GM19467 (cell line): ENCODE measurements around the gene VAMP2.

Source experiments
- ATAC-seq: cut with Tn5 transposase; IDR thresholded peaks from one replicate; pipeline ENCODE4 v1.9.1; 2021; ENCODE audit warnings: mild to moderate bottlenecking, moderate library complexity; ENCODE audit not compliant: unreplicated experiment

The VAMP2 gene

DNA sequence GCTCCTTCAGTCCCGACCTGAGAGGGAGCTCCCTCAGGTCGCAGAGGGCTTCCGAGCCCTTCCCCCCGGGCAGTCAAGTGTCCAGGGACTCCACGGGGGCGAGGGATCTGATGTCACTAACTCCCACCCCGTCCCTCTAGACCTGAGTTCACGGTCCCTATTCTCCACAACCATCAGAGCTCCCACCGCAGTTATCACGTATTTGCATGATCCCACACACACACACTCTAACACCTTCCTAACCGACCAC is 6.8 kb downstream of the VAMP2 start:
- ATAC-seq: no peak

DNA sequence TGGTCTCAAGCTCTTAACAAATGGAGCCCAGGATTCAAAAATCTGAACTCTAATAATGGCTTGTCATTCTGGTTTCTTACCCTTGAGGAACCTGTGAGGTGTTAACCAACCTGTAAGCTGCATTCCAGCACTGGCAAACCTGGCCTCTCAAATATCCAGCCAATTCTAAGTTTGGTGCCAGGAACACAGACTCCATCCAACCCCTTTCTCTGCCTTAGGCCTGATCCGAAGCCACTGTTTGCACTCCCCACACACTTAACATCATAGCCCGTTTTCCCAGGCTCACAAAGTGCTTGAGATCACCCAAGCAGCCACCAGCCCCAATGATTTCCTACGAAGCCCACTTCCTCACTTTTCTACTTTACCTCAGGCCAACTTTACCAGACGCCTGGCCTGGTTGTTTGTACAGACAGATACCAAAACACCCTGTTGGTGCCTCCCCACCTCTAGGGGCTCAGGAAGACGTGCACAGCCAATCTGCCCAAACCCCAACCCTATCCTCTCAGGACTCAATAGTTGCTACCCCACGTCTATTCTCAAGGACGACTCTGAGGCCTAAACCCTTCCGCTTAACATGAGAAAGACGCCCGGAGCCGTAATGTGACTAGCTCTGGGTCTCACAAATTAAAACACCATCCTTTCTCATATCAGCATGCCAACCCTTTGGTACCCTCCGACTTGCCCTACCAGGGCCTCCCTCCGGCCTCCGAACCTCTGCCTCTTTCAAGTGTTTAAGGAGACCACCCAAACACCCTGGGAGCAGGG is 7.3 kb downstream of the VAMP2 start:
- ATAC-seq: no peak

DNA sequence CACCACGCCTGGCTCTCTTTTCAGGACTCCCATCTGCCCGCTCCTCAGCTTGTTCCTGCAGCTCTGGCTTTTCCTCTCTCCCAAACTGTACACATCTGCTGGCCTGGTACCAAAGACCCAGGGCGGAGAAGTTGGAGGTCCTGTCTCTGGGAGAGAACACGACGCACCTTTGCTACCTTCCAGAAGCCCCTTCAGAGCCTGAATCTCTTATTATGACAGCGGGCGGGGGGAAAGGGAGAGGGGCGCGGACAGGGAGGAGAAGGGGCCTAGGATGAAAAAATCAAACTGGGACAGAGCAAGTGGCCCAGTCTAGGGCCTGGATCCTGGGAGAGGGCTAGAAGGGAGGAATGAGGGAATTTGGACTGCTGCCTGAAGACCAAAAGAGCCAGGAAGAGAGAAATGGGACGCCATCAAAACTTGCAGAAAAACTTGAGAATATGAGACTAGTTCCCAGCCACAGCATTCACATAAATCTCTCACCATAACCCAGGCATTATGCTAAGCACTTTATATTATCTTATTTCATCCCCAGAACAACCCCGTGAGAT is 8.1 kb downstream of the VAMP2 start:
- no peak for ATAC-seq

DNA sequence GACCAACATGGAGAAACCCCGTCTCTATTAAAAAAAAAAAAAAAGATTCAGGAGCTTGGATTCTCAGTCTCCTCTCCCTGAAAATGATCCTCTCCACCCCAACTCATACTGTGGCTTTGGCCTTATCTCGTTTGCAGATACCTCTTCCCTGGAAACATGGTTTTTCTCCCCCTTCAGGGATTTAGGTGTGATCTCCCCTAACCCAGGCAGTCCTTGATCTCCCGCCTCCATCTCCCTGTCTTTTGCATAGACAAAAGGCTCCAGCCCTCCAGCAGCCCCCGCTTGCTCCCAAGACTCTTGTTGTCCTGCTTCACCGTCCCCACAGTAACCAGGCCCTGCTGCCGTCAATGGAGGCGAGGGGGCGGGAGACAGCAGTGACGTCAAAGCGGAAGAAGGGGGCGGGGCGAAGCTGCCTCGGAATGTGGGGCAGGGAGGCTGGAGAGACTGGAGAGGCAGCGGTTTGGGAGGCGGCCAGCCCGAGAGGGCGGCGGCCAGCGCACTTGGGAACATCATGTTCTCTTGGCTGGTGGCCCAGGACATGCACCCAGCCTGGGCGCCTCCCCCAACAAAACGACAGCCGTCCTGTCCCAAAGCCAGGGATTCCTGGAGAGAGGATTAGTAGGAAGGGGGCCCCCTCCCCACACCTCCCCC is 8.7 kb downstream of the VAMP2 start:
- ATAC-seq: no peak

- no peak for ATAC-seq
Observed at GRCh38 chr17:8153525-8153956, 9.2 kb downstream of the VAMP2 start.

DNA sequence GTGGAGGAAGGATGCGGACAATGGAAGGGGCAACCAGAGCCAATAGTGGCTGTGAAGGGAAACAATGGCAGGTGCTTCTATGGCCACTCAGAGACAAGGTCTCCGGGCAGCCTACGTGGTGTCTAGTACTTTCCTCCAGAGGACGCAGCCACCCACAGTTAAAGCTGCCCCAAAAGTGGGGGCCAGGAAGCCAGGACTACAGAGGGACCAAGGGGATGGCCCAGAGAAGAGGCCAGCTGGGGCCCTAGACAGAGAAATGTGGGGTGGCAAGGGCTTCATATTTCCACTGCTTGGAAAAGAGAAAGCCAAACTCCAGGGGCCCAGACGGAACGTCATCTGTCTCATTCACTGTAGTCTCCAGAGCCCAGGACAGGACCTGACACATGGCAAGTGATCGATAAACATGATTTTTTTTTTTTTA is 9.7 kb downstream of the VAMP2 start:
- no peak for ATAC-seq

DNA sequence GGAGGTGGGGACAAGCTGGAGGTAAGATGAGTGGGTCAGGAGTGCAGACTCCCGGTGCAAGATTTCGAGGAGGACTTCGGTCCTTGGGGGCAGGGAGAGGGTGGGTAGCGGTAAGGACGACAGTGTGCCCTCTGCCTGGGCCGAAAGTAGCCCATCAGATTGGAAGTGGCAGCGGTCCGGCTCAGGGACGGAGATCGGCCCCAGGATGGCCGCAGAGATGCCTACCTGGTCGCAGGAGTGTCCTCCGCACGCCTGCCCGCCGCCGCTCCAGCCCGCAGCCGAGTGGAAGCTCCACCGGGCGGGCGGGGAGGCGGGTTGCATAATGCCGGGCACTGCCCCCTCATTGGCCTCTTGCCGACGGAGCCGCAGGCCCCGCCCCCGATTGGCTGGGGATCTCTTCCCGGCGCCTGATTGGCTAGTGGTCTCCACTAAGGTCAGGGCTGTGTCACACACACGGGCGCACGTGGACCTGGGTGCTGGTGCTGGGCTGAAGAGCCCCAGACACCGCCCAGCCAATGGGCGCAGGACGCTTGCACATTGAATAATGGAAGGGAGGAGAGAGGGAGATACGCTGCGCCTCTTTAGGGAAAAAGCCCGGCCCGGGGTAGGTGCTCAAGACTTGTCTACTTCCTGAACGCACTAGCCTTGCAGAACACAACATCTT is 10.5 kb downstream of the VAMP2 start, which contains the start of gene PER1:
Gene PER1, minus strand, starts transcription at position 293 of the 664 bp plus-strand sequence. CDS start 1,698 bp downstream, outside the sequence.
- no peak for ATAC-seq

GRCh38 chr17:8151641-8152111 is 11.1 kb downstream of the VAMP2 start:
- no peak for ATAC-seq

DNA sequence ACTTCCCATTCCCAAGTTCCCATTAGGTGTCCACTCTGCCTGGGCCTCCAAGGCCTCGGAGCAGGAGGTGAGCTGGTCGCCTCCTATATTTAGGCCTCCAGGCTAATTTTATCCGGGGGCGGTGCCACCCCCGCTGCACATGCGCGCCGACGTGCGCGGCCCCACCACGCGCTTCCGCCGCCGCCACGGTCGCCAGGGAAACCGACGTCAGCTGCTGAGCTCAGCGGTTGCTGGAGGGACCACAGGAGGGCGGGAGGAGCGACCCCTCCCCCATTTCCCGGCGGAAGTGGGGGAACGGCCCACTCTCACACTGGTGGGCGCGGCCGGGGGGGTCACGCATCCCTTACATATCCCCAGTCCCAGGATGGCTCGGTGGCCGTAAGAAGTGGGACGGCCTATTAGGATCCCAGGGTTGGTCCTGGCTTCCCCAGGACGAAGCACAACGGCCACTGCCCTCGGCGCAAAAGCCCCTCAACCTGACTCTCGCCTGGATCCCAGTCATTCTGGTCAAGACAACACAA is 11.6 kb downstream of the VAMP2 start:
- ATAC-seq: no peak

DNA sequence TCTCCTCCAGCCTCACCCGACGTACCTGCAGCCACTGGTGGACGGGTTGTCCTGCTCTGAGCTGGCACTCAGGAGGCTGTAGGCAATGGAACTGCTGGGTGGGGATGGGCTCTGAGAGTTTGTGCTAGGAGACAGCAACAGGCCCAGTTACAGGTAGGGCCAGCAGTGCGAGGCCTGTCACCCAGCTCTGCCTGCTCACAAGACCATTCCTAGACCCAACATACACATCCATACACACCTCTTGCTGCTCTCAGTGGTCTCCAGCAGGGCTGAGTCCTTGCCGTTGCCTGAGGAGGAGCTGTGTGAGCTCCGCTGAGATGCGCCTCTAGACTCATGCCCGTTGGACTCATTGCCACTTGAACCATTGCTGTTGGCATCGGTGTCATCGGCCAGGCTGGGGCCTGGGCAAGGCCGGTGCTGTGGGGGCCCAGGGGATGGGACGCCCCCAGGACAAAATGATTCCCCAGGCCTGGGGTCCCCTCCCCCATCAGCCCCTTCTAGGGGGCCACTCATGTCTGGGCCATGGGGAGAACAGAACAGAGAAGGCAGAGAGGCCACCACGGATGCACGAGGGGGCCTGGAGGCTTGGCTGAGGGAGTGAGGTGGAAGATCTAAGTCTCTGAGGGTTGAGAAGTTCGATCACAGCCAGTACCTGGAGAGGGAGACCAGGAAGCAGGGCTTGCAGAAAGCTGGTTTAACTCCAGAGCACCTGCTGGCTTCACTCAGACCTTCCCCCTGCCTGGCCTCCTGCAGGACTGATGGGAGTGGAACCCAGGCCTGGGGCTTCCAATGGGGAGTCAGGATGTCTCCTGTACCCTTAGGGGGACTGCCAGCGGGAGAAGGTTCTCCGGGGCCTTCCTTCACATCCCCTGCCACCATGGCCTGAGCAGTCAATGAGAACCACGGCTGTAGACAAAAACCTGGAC is 12.3 kb downstream of the VAMP2 start:
- ATAC-seq: no peak

GRCh38 chr17:8149419-8150193 is 13.1 kb downstream of the VAMP2 start:
- ATAC-seq: no peak

GRCh38 chr17:8148560-8148959 is 14.2 kb downstream of the VAMP2 start:
- no peak for ATAC-seq

DNA sequence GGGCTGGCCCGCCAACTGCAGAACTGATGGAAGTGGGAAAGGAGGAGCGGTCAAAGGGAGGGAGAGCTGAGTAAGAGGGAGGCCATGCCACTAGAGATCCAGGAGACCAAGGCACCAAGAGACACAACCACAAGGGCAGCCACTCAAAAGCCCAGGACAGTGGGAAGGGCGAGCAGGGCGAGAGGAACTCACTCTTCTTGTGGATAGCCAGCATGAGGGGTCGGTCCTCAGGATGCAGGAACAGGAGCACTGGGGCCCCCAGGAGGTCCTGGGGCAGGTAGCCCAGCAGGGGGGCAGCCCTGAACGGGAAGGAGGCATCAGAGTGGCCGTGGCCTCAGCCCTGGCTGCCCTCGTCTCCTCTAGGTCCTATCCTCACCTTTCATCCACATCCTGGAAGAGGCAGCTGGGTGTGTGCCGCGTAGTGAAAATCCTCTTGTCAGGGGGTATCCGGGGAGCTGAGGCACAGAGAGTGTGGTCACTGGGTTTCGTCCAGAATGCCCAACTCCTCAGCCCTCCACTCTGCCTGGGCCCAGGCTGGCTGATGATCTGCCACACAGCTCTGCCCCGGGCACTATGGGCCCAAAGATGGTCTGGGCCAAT is 14.8 kb downstream of the VAMP2 start:
- ATAC-seq: no peak

- ATAC-seq: no peak
Observed at GRCh38 chr17:8147141-8147804, 15.5 kb downstream of the VAMP2 start.

DNA sequence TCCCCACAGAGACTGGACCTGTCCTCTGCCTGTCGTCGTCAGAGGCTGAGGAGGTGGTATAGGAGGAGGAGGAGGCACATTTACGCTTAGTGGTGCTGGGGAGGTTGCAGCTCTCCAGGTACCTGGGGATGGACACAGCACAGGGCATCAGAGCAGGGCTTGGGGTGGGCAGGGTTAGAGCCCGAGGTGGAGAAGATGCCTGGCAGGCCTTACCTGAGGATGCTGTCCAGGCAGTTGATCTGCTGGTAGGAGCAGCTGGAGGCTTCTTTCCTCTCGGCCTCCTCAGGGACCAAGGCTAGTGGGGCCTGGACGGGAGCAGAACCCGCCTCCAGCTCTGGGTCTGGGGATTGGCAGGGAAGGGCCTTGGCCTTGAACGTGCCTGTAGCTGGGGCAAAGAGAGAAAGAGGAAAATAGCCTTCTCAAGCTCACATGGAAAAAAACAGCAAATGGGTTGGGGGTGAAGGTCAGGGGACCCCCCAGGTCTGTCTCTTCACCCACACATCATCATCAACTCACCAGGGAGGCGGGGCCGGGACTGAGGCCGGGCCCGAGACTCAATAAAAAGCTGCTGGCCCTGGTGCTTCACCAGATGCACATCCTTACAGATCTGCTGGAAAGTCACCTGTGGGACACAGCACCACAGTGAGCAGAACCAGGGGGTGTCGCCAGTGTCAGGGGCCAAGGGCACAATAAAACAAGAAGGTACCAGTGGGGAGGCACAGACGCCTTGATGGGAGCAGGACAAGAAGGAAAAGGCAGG is 16.2 kb downstream of the VAMP2 start:
- no peak for ATAC-seq

- ATAC-seq: no peak
Observed at GRCh38 chr17:8145811-8146210, 16.9 kb downstream of the VAMP2 start.

- ATAC-seq: no peak
Observed at GRCh38 chr17:8144401-8145231, 18.1 kb downstream of the VAMP2 start.
